ENCODE results near the gene HNRNPA2B1. TPM values are rescaled to one million over a fixed set of nuclear protein-coding genes. Genes with fewer than 3 reads are reported as not detected.
"Not testable (repeated sequence)": the region's sequence is repeated elsewhere in the genome, so short reads cannot be mapped to it uniquely, and the experiment has no call there.

Gene HNRNPA2B1
- total and polyA plus RNA-seq, 7 donors: 141 to 885 (median 208) TPM

DNA sequence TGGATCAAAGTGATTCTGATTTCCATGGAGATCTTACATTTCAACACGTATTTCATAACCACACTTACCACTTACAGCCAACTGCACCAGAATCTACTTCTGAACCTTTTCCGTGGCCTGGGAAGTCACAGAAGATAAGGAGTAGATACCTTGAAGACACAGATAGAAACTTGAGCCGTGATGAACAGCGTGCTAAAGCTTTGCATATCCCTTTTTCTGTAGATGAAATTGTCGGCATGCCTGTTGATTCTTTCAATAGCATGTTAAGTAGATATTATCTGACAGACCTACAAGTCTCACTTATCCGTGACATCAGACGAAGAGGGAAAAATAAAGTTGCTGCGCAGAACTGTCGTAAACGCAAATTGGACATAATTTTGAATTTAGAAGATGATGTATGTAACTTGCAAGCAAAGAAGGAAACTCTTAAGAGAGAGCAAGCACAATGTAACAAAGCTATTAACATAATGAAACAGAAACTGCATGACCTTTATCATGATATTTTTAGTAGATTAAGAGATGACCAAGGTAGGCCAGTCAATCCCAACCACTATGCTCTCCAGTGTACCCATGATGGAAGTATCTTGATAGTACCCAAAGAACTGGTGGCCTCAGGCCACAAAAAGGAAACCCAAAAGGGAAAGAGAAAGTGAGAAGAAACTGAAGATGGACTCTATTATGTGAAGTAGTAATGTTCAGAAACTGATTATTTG, 15.3 kb downstream of the HNRNPA2B1 start:
- Histone ChIP-seq H3K36me3 (peaks cover 4 to 39% (median 22%) of the 10 kb centered on the region in 4 donors), H3K9me3 (no peaks in the 10 kb centered on the region), H3K4me1 (peaks cover 0 to 5% (median 0%) of the 10 kb centered on the region in 4 donors), H3K27me3 (no peaks in the 10 kb centered on the region), H3K27ac (no peak overlapping the region), H3K4me3 (no peak overlapping the region)
- 92 to 95% methylated on average over 10 of the region's 10 CpGs for WGBS, 2 donors
- no peak for TF ChIP-seq POLR2A (IDR thresholded peaks at IDR 0.05)
- peak in 1 of 4 donors; percentile 2 for TF ChIP-seq POLR2AphosphoS5 (IDR thresholded peaks at IDR 0.05)
- no peak for DNase-seq
- intact Hi-C loops (cut with DNase I): no loop called here

GRCh38 chr7:26184281-26185101, 16.1 kb downstream of the HNRNPA2B1 start:
- H3K9me3 ChIP-seq; intact Hi-C loops (cut with DNase I); DNase-seq; H3K4me3 ChIP-seq; H3K27me3 ChIP-seq; H3K4me1 ChIP-seq: not testable (repeated sequence)
- TF ChIP-seq POLR2AphosphoS5 (IDR thresholded peaks at IDR 0.05): peak in 1 of 4 donors; percentile 26
- 71 to 81% methylated on average over 4 of the region's 4 CpGs for WGBS, 2 donors
- H3K36me3 ChIP-seq: peaks cover 4 to 31% (median 16%) of the 10 kb centered on the region in 4 donors
- peak overlapping the region in 1 of 4 donors; percentile 7 for H3K27ac ChIP-seq

DNA sequence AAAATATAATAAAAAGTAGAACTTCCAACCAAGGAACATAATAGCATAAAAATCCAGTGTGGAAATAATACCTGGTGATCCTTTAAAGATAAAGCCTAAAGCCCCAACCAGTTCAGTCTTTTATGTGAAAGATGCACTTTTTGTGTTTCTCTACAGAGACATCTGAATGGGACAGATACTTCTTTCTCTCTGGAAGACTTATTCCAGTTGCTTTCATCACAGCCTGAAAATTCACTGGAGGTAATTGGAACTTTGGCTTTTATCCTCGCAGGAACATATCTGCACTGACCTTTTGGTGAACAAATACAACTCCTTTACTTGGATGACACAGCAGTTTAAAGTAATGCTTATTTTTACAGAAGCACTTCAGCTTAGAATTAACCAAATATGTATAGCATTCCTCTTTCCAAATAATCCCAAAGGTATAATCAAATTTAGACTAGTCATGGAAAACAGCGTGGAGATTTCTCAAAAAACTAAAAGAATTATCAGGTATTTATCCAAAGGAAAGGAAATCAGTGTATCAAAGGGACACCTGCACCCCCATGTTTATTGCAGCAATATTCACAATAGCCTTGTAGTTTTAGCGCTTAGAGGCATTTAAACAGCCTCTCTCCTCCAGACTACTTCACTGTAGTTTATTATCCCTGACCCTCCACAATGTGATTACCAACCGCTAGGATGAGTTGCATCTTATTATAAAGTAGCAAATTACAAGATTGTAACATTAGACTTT, 16.8 kb downstream of the HNRNPA2B1 start:
- peak in 1 of 4 donors; percentile 58 for TF ChIP-seq POLR2AphosphoS5 (IDR thresholded peaks at IDR 0.05)
- TF ChIP-seq EP300 (IDR thresholded peaks at IDR 0.05): no peak
- TF ChIP-seq CTCF (IDR thresholded peaks at IDR 0.05): no peak
- 30 to 71% methylated on average over 4 of the region's 4 CpGs for WGBS, 2 donors
- no peak for DNase-seq
- Histone ChIP-seq H3K27me3 (no peaks in the 10 kb centered on the region), H3K9me3 (no peaks in the 10 kb centered on the region), H3K4me1 (peaks cover 0 to 5% (median 0%) of the 10 kb centered on the region in 4 donors), H3K27ac (peak overlapping the region in 2 of 4 donors; percentile 7 to 47), H3K4me3 (no peak overlapping the region), H3K36me3 (peaks cover 4 to 23% (median 8%) of the 10 kb centered on the region in 4 donors)
- intact Hi-C loops (cut with DNase I): no loop called here

- Histone ChIP-seq H3K36me3 (peaks cover 0 to 13% (median 2%) of the 10 kb centered on the region in 4 donors), H3K4me3 (no peak overlapping the region), H3K9me3 (no peaks in the 10 kb centered on the region), H3K27me3 (no peaks in the 10 kb centered on the region), H3K4me1 (peaks cover 0 to 5% (median 0%) of the 10 kb centered on the region in 4 donors), H3K27ac (peak overlapping the region in 2 of 4 donors; percentile 7 to 47)
- DNase-seq: no peak
- TF ChIP-seq POLR2AphosphoS5 (IDR thresholded peaks at IDR 0.05) (peak in 2 of 4 donors; percentile 18 to 46), EP300 (IDR thresholded peaks at IDR 0.05) (no peak)
- intact Hi-C loops (cut with DNase I): no loop called here
- 71 to 87% methylated on average over 8 of the region's 8 CpGs for WGBS, 2 donors
Observed at GRCh38 chr7:26182706-26183105, 17.8 kb downstream of the HNRNPA2B1 start.

GRCh38 chr7:26182283-26182682, 18.3 kb downstream of the HNRNPA2B1 start:
- peak overlapping the region in 1 of 4 donors; percentile 47 for H3K27ac ChIP-seq

More at GRCh38 chr7:26182283-26182682, 18.3 kb downstream of the HNRNPA2B1 start:
- DNase-seq: no peak
- Histone ChIP-seq H3K36me3 (peaks cover 0 to 9% (median under 1%) of the 10 kb centered on the region in 4 donors), H3K27me3 (no peaks in the 10 kb centered on the region), H3K9me3 (no peaks in the 10 kb centered on the region), H3K4me1 (peaks cover 0 to under 1% (median 0%) of the 10 kb centered on the region in 4 donors), H3K4me3 (no peak overlapping the region)
- no peak for TF ChIP-seq EP300 (IDR thresholded peaks at IDR 0.05)
- TF ChIP-seq POLR2A (IDR thresholded peaks at IDR 0.05): no peak
- no peak for TF ChIP-seq CTCF (IDR thresholded peaks at IDR 0.05)
- peak in 2 of 4 donors; percentile 57 to 59 for TF ChIP-seq POLR2AphosphoS5 (IDR thresholded peaks at IDR 0.05)
- 80 to 86% methylated on average over 6 of the region's 6 CpGs for WGBS, 2 donors
- intact Hi-C loops (cut with DNase I): no loop called here

All from sigmoid colon (tissue), 7 donors.